A673 (cell line): ENCODE results near the gene SRCIN1.

Source experiments
- CTCF ChIP-seq: fragments of 300-800, 200-600 bp; sonication (generic); conservative IDR thresholded peaks from 2 replicates; pipeline ENCODE4 v1.5.1; 2017; ENCODE audit warnings: low read depth, mild to moderate bottlenecking, antibody characterized with exemption, low read length, moderate library complexity, mixed read lengths
- EZH2 ChIP-seq: fragments of 200-600 bp; sonication (generic); IDR thresholded peaks from 2 replicates; pipeline ENCODE4 v1.6.1; 2017; ENCODE audit warnings: borderline replicate concordance, low read depth, mild to moderate bottlenecking, mixed read lengths, antibody characterized with exemption, low read length; ENCODE audit not compliant: poor library complexity, severe bottlenecking

- no peak for TF ChIP-seq CTCF
- TF ChIP-seq EZH2, result no peak
Measured at GRCh38 chr17:38586788-38587187, 19.0 kb downstream of the SRCIN1 start.
